Right ventricle myocardium superior (tissue), 1 donor: Measurements from ENCODE around the gene CCT3. TPM values are rescaled to one million over a fixed set of nuclear protein-coding genes. Genes with fewer than 3 reads are reported as not detected.

Source experiments
- total RNA-seq: library from RNA; stranded (reverse); fragmentation: NEBNext Ultra II Directional; extraction: Animal tissue kit (Norgen Biotek cat#: 25700); gene quantifications from one replicate; pipeline ENCODE4 v1.2.1, GENCODE V29; 2021
- donor health status: DM: no; HTN: yes; CAD: no; lungs with severe emphysema.

The CCT3 gene
- total RNA-seq, 1 donor from 2014 or later = 128 TPM

Other genes starting within 250 kb of the CCT3 start
- gene LMNA, start 223.6 kb downstream of the CCT3 start, total RNA-seq = 270 TPM
- 1.4 TPM for gene SEMA4A, start 184.7 kb downstream of the CCT3 start, total RNA-seq
- gene SLC25A44, start 144.2 kb downstream of the CCT3 start, total RNA-seq = 15.8 TPM
- 64.8 TPM for gene PMF1, start 125.3 kb downstream of the CCT3 start, total RNA-seq
- gene BGLAP, start 96.1 kb downstream of the CCT3 start, total RNA-seq = 0.83 TPM
- 0.51 TPM for gene PAQR6, start 90.2 kb downstream of the CCT3 start, total RNA-seq
- gene SMG5, start 55.5 kb downstream of the CCT3 start, total RNA-seq = 82.4 TPM
- 1.3 TPM for gene TMEM79, start 54.0 kb downstream of the CCT3 start, total RNA-seq
- gene GLMP, start 42.6 kb downstream of the CCT3 start, total RNA-seq = 14.1 TPM
- not detected for gene VHLL, start 39.0 kb downstream of the CCT3 start, total RNA-seq
- gene TSACC, start 234 bp upstream of the CCT3 start, total RNA-seq = not detected
- gene RHBG, start 30.9 kb upstream of the CCT3 start, total RNA-seq = not detected
- 96.6 TPM for gene MEF2D, start 162.5 kb upstream of the CCT3 start, total RNA-seq
- 0.56 TPM for gene IQGAP3, start 234.3 kb upstream of the CCT3 start, total RNA-seq
- gene TTC24, start 241.4 kb upstream of the CCT3 start, total RNA-seq = not detected